SK-N-SH (cell line): ENCODE results near the gene ENTPD8. TPM values are rescaled to one million over a fixed set of nuclear protein-coding genes. Genes with fewer than 3 reads are reported as not detected.
A peak's percentile ranks its signal among the peaks of the same experiment; 100 is the strongest.

Experiments
- CTCF ChIA-PET: fragments of 300-600, 350-600 bp; formaldehyde crosslinking; extraction: SDS; loops from one replicate; lab custom pipeline; 2021; lab: Yijun Ruan, JAX
- POLR2A ChIA-PET: fragments of 350-600 bp; sonication (Branson Sonifier 250); formaldehyde crosslinking; extraction: SDS; loops from one replicate; lab custom pipeline; 2020; ENCODE audit warnings: antibody characterized with exemption, inconsistent platforms; lab: Yijun Ruan, JAX
- DNase-seq: peaks from one replicate; pipeline ENCODE4 v3.0.0; 2012
- H2AFZ ChIP-seq: fragments of 200-600 bp; sonication (generic); 2 replicates; pipeline ENCODE4 v1.8.1; 2016; ENCODE audit warnings: antibody characterized with exemption, mild to moderate bottlenecking, low read depth
- H3F3A ChIP-seq: fragments of 200-600 bp; sonication (generic); replicated peaks from 2 replicates; pipeline ENCODE3; 2016; ENCODE audit warnings: antibody characterized with exemption, mild to moderate bottlenecking; ENCODE audit not compliant: insufficient read depth
- H3K27ac ChIP-seq, 2 experiments: fragments of 200-500 bp in 1 of 2; fragments of 200-600 bp in 1 of 2; sonication (Bioruptor generic) in 1 of 2; sonication (generic), shearing (Covaris generic) in 1 of 2; 2 replicates each; pipeline versions ENCODE4 v1.5.1 to v1.6.1; 2014 to 2016; ENCODE audit warnings: low read depth in 2 of 2, inconsistent platforms in 1 of 2, low read length in 1 of 2, mild to moderate bottlenecking in 1 of 2, mixed read lengths in 1 of 2
- H3K27me3 ChIP-seq: fragments of 200-600 bp; sonication (generic), shearing (Covaris generic); 2 replicates; pipeline ENCODE4 v1.6.1; 2016; ENCODE audit warnings: mixed run types; ENCODE audit not compliant: insufficient read depth
- H3K36me3 ChIP-seq, 2 experiments: fragments of 200-500 bp in 1 of 2; fragments of 200-600 bp in 1 of 2; sonication (Bioruptor generic) in 1 of 2; sonication (generic) in 1 of 2; replicated peaks in 1 of 2; 2 replicates each; pipeline versions ENCODE3 to v1.5.1; 2014 to 2016; ENCODE audit warnings: low read length in 1 of 2, mild to moderate bottlenecking in 1 of 2; ENCODE audit not compliant: insufficient read depth in 2 of 2, control insufficient read depth in 1 of 2
- H3K4me1 ChIP-seq, 2 experiments: fragments of 200-500 bp in 1 of 2; fragments of 200-600 bp in 1 of 2; sonication (Bioruptor generic) in 1 of 2; sonication (generic), shearing (Covaris generic) in 1 of 2; 2 replicates each; pipeline versions ENCODE4 v1.5.1 to v1.6.1; 2014 to 2016; ENCODE audit warnings: low read depth in 1 of 2, low read length in 1 of 2, mixed run types in 1 of 2; ENCODE audit not compliant: insufficient read depth in 2 of 2, control insufficient read depth in 1 of 2
- H3K4me2 ChIP-seq: fragments of 200-600 bp; sonication (generic), shearing (Covaris generic); 2 replicates; pipeline ENCODE4 v1.6.1; 2017; ENCODE audit warnings: mixed run types
- H3K4me3 ChIP-seq, 2 experiments: fragments of 200-500 bp in 1 of 2; fragments of 200-600 bp in 1 of 2; sonication (Bioruptor generic) in 1 of 2; sonication (generic), shearing (Covaris generic) in 1 of 2; 2 replicates each; pipeline versions ENCODE4 v1.5.1 to v1.8.1; 2014 to 2016; ENCODE audit warnings: low read depth in 2 of 2, inconsistent platforms in 1 of 2, low read length in 1 of 2, mild to moderate bottlenecking in 1 of 2, mixed read lengths in 1 of 2, moderate library complexity in 1 of 2
- H3K79me2 ChIP-seq: fragments of 200-600 bp; sonication (generic); 2 replicates; pipeline ENCODE4 v1.8.1; 2017; ENCODE audit warnings: mild to moderate bottlenecking; ENCODE audit not compliant: insufficient read depth
- H3K9ac ChIP-seq: fragments of 200-600 bp; sonication (generic); 2 replicates; pipeline ENCODE4 v1.6.1; 2017; ENCODE audit warnings: mixed run types
- H3K9me2 ChIP-seq: fragments of 200-600 bp; sonication (generic); 2 replicates; pipeline ENCODE4 v1.6.1; 2017; ENCODE audit warnings: mixed run types
- H3K9me3 ChIP-seq: fragments of 200-600 bp; sonication (generic); 2 replicates; pipeline ENCODE4 v1.6.1; 2017; ENCODE audit warnings: mixed run types, mild to moderate bottlenecking, moderate library complexity
- H4K20me1 ChIP-seq: fragments of 200-600 bp; sonication (generic); 2 replicates; pipeline ENCODE4 v1.6.1; 2017; ENCODE audit warnings: mild to moderate bottlenecking, mixed run types; ENCODE audit not compliant: insufficient read depth
- CTCF ChIP-seq: fragments of 200-600 bp; sonication (generic); IDR thresholded peaks from 2 replicates; pipeline ENCODE4 v1.6.1; 2017; ENCODE audit warnings: antibody characterized with exemption, mild to moderate bottlenecking, moderate library complexity
- FOSL2 ChIP-seq: IDR thresholded peaks from 2 replicates; pipeline ENCODE4 v1.4.0; 2012; ENCODE audit warnings: low read depth, mild to moderate bottlenecking, moderate library complexity, borderline replicate concordance
- GATA2 ChIP-seq: sonication (generic); formaldehyde crosslinking; IDR thresholded peaks from 2 replicates; pipeline ENCODE4 v1.5.0; 2020; ENCODE audit warnings: mild to moderate bottlenecking, missing genetic modification reagents
- JUND ChIP-seq: IDR thresholded peaks from 2 replicates; pipeline ENCODE4 v1.4.0; 2012
- MAX ChIP-seq: IDR thresholded peaks from 2 replicates; pipeline ENCODE4 v1.4.0; 2012; ENCODE audit warnings: low read depth
- MEF2A ChIP-seq: IDR thresholded peaks from 2 replicates; pipeline ENCODE4 v1.4.0; 2012; ENCODE audit warnings: low read depth, borderline replicate concordance
- MXI1 ChIP-seq: IDR thresholded peaks from 2 replicates; pipeline ENCODE4 v1.6.1; 2012; ENCODE audit warnings: mild to moderate bottlenecking, low read depth, low read length, improper control_type of control experiment
- NFIC ChIP-seq: IDR thresholded peaks from 2 replicates; pipeline ENCODE4 v1.4.0; 2012; ENCODE audit warnings: borderline replicate concordance
- PBX3 ChIP-seq: IDR thresholded peaks from 2 replicates; pipeline ENCODE4; 2012
- RCOR1 ChIP-seq: fragments of 150-350 bp; IDR thresholded peaks from 2 replicates; pipeline ENCODE4 v1.6.1; 2017; ENCODE audit warnings: antibody characterized with exemption, low read length
- USF2 ChIP-seq: fragments of 150-350 bp; IDR thresholded peaks from 2 replicates; pipeline ENCODE4 v1.6.1; 2017; ENCODE audit warnings: antibody characterized with exemption, low read length, low read depth, borderline replicate concordance
- WGBS: methylation state at CpG from one replicate; pipeline ENCODE4 v1.1.6; 2017; ENCODE audit warnings: low lambda C conversion rate; 5-methylcytosine and 5-hydroxymethylcytosine counted together
- polyA plus RNA-seq, 3 experiments: library from polyadenylated mRNA; depleted of rRNA; stranded (reverse); fragments of >200 nt; gene quantifications; 2 replicates each; pipeline ENCODE4 v1.2.3, GENCODE V29; 2012
- TF ChIP-seq, protein P1 (sequence below): IDR thresholded peaks from 2 replicates; pipeline ENCODE4 v1.4.0; 2012; ENCODE audit warnings: low read depth, borderline replicate concordance
- TF ChIP-seq, protein P2 (sequence below): fragments of 150-350 bp; IDR thresholded peaks from 2 replicates; pipeline ENCODE4 v1.6.1; 2016; ENCODE audit warnings: mild to moderate bottlenecking, low read depth, low read length

The ENTPD8 gene
- polyA plus RNA-seq, 1 of the 3 experiments (the other 2 are of a cell fraction): 0.30 TPM

- Histone ChIP-seq H3K27me3 (no peaks in the 10 kb centered on the region), H3F3A (no peaks in the 10 kb centered on the region), H3K9me2 (no peaks in the 10 kb centered on the region), H2AFZ (no peak overlapping the region), H3K4me2 (no peak overlapping the region), H3K4me1 (peaks cover 0 to 41% of the 10 kb centered on the region in 2 experiments; a peak in 1 of 4 replicates), H3K4me3 (no peak overlapping the region), H3K79me2 (no peaks in the 10 kb centered on the region), H3K27ac (peak overlapping the region in 1 of 2 experiments; percentile 50; a peak in 1 of 4 replicates), H3K9me3 (no peaks in the 10 kb centered on the region), H3K36me3 (no peaks in the 10 kb centered on the region), H4K20me1 (no peaks in the 10 kb centered on the region), H3K9ac (no peak overlapping the region)
- POLR2A ChIA-PET: interaction anchor here (2.1 kb wide), 1 partner anchor 23 kb away, joined by 4 read pairs; the partner anchor contains the start of gene NSMF
- 81% methylated on average over 16 of the region's 26 CpGs for WGBS
- CTCF ChIA-PET: interaction anchor here (0.9 to 1.4 kb wide), 5 partner anchors 12 to 180 kb away, joined by 3 to 6 read pairs (median 3); partner anchors contain the start of genes EXD3, NOXA1 and NRARP
- TF ChIP-seq FOSL2: peak; percentile 19; the same call in 1 of the 2 replicates
- no peak for TF ChIP-seq RCOR1
- TF ChIP-seq, protein P1, sequence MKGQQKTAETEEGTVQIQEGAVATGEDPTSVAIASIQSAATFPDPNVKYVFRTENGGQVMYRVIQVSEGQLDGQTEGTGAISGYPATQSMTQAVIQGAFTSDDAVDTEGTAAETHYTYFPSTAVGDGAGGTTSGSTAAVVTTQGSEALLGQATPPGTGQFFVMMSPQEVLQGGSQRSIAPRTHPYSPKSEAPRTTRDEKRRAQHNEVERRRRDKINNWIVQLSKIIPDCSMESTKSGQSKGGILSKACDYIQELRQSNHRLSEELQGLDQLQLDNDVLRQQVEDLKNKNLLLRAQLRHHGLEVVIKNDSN: peak; percentile 71; the same call in 1 of the 2 replicates
- no peak for DNase-seq
Measured at GRCh38 chr9:137482094-137482781, 41.1 kb upstream of the ENTPD8 start.

DNA sequence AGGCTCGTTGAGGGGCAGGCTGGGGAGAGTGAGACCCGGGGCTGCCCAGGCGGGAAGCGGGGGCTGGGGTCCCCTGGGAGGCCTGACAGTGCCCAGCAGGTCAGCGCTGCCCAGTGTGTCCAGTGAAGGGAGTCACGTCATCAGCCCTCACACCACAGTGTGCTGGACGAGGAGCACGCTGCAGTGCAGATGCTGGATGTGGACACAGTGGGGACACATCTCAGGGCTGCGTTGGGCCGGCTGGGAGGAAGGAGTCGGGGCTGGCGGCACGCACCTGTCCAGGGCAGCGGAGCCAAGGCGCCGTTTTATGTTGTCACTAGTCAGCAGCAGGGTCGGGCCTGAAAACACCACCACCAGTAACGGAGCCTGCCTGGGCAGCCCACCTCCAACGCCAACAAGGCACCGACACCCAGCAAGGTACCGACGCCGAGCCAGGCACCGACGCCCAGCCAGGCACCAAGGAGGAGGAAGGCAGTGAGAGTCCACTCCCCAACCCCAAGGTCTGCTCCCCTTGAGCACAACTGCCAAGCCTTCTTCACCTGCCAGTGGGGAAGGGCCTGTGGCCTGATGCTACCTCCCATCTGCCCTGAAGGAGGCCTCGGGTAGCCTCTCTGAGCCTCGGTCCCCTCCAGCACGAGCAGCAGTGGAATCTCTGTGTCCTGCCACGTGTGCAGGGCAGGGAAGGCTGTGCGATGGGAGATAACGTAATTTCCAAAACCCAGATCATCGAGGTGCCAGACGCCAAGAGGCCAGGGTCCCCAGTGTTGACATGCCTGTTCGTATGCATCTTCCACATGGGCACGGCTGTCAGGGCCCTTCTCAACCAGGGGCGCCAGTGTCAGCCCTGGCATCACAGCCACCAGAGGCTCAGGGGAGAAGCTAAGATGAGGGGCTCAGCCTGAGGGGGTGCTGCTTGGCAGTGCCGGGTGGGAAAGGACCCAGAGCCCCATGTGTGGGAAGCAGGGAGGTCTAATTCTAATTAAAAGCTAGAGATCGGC, 39.8 kb upstream of the ENTPD8 start:
- H3F3A ChIP-seq: no peaks in the 10 kb centered on the region
- ChIA-PET CTCF (interaction anchor here (0.8 to 0.9 kb wide), 3 partner anchors 11 to 179 kb away, joined by 3 read pairs; partner anchors contain the start of gene NRARP), POLR2A (interaction anchor here (2.1 kb wide), 1 partner anchor 22 kb away, joined by 4 read pairs; the partner anchor contains the start of gene NSMF)
- H3K9ac ChIP-seq: no peak overlapping the region
- H3K4me2 ChIP-seq: no peak overlapping the region
- no peaks in the 10 kb centered on the region for H3K27me3 ChIP-seq
- H2AFZ ChIP-seq: no peak overlapping the region
- no peaks in the 10 kb centered on the region for H3K9me2 ChIP-seq
- peak overlapping the region in 1 of 2 experiments; percentile 68; a peak in 2 of 4 replicates for H3K27ac ChIP-seq
- no peak overlapping the region for H3K4me3 ChIP-seq
- H3K4me1 ChIP-seq: peaks cover 0 to 39% of the 10 kb centered on the region in 2 experiments; a peak in 1 of 4 replicates
- H3K9me3 ChIP-seq: no peaks in the 10 kb centered on the region
- H3K79me2 ChIP-seq: no peaks in the 10 kb centered on the region
- WGBS: 84% methylated on average over 25 of the region's 38 CpGs
- H4K20me1 ChIP-seq: no peaks in the 10 kb centered on the region
- no peaks in the 10 kb centered on the region for H3K36me3 ChIP-seq
- DNase-seq: no peak
- TF ChIP-seq MEF2A: no peak
- no peak for TF ChIP-seq MXI1
- TF ChIP-seq USF2: no peak
- no peak for TF ChIP-seq GATA2 (CRISPR knock-in tag)
- TF ChIP-seq PBX3: no peak
- TF ChIP-seq NFIC: no peak
- no peak for TF ChIP-seq MAX
- TF ChIP-seq, protein P2, sequence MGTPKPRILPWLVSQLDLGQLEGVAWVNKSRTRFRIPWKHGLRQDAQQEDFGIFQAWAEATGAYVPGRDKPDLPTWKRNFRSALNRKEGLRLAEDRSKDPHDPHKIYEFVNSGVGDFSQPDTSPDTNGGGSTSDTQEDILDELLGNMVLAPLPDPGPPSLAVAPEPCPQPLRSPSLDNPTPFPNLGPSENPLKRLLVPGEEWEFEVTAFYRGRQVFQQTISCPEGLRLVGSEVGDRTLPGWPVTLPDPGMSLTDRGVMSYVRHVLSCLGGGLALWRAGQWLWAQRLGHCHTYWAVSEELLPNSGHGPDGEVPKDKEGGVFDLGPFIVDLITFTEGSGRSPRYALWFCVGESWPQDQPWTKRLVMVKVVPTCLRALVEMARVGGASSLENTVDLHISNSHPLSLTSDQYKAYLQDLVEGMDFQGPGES: no peak
- TF ChIP-seq CTCF: no peak
- TF ChIP-seq JUND: no peak
